Pulmonary artery endothelial cell (primary cell): ENCODE results near the gene PYGO2. TPM values are rescaled to one million over a fixed set of nuclear protein-coding genes. Genes with fewer than 3 reads are reported as not detected.
"Not testable (repeated sequence)": the region's sequence is repeated elsewhere in the genome, so short reads cannot be mapped to it uniquely, and the experiment has no call there.

Experiments used
- DNase-seq: peaks from one replicate; pipeline ENCODE4 v3.0.0-alpha.2; 2011; ENCODE audit warnings: low read depth, low spot score
- total RNA-seq: library from RNA; depleted of rRNA; stranded (reverse); fragments of >200 nt; gene quantifications from 2 replicates; pipeline ENCODE4 v1.2.3, GENCODE V29; 2014

Gene PYGO2
- total RNA-seq, 1 donor from 2014 or later = 6.3 TPM

- peak; percentile 99 for DNase-seq
Measured at GRCh38 chr1:154982897-154983648, 21.5 kb upstream of the PYGO2 start, which contains the start of gene FLAD1. Gene FLAD1, plus strand, starts transcription at chr1:154983344. Its CDS starts 351 bp downstream, at chr1:154983695.

- no peak for DNase-seq
Measured at GRCh38 chr1:154982341-154982740, 20.8 kb upstream of the PYGO2 start.

GRCh38 chr1:154978360-154978759 is 16.8 kb upstream of the PYGO2 start:
- no peak for DNase-seq

- not testable (repeated sequence) for DNase-seq
Measured at GRCh38 chr1:154977762-154978161, 16.2 kb upstream of the PYGO2 start.

GRCh38 chr1:154975409-154976059 is 14.0 kb upstream of the PYGO2 start:
- no peak for DNase-seq

GRCh38 chr1:154974808-154975408 is 13.3 kb upstream of the PYGO2 start:
- peak; percentile 76 for DNase-seq

- peak; percentile 99 for DNase-seq
Measured at GRCh38 chr1:154974102-154974807, 12.7 kb upstream of the PYGO2 start, which contains the start of gene CKS1B. Gene CKS1B, plus strand, starts transcription at chr1:154974681. Its CDS starts 65 bp downstream, at chr1:154974746.

- peak; percentile 96 for DNase-seq
Measured at GRCh38 chr1:154973344-154974101, 11.9 kb upstream of the PYGO2 start.

GRCh38 chr1:154972517-154973343 is 11.1 kb upstream of the PYGO2 start:
- peak; percentile 92 for DNase-seq

GRCh38 chr1:154972213-154972516 is 10.6 kb upstream of the PYGO2 start:
- DNase-seq = peak; percentile 47

GRCh38 chr1:154971341-154971998 is 9.9 kb upstream of the PYGO2 start:
- no peak for DNase-seq

- DNase-seq = peak; percentile 74
Measured at GRCh38 chr1:154970631-154971340, 9.2 kb upstream of the PYGO2 start, which contains the start of gene SHC1. Gene SHC1, minus strand, starts transcription at chr1:154970747. Its CDS starts 221 bp downstream, at chr1:154970526.

- no peak for DNase-seq
Measured at GRCh38 chr1:154969860-154970452, 8.4 kb upstream of the PYGO2 start.

- DNase-seq = no peak
Measured at GRCh38 chr1:154969246-154969645, 7.7 kb upstream of the PYGO2 start.

- DNase-seq = no peak
Measured at GRCh38 chr1:154968731-154969130, 7.1 kb upstream of the PYGO2 start.

- DNase-seq = no peak
Measured at GRCh38 chr1:154967331-154967950, 5.9 kb upstream of the PYGO2 start.

GRCh38 chr1:154966111-154966510 is 4.5 kb upstream of the PYGO2 start:
- no peak for DNase-seq

GRCh38 chr1:154964359-154964758 is 2.8 kb upstream of the PYGO2 start:
- DNase-seq = no peak
